Caco-2 (cell line): Measurements from ENCODE around the gene EIF5AL1. TPM values are rescaled to one million over a fixed set of nuclear protein-coding genes. Genes with fewer than 3 reads are reported as not detected.
"Not testable (repeated sequence)": the region's sequence is repeated elsewhere in the genome, so short reads cannot be mapped to it uniquely, and the experiment has no call there.

ENCODE experiments used
- BruUV-seq: library from RNA; stranded (reverse); fragments of 400-500 nt; replicated peaks from 2 replicates; lab custom pipeline; 2021; lab: Mats Ljungman, UMichigan
- CTCF ChIA-PET: fragments of 300-600 bp; sonication (Branson Sonifier 250); formaldehyde crosslinking; loops from one replicate; lab custom pipeline; 2022; ENCODE audit warnings: antibody characterized with exemption; lab: Charles Lee
- POLR2A ChIA-PET: fragments of 300-600 bp; sonication (Branson Sonifier 250); formaldehyde crosslinking; loops from one replicate; lab custom pipeline; 2022; ENCODE audit warnings: antibody characterized with exemption; lab: Charles Lee
- DNase-seq, 2 experiments: peaks; one replicate each; pipeline versions ENCODE4 v3.0.0 to v3.0.0-alpha.2; 2020 to 2022
- H3K27me3 ChIP-seq: replicated peaks from 2 replicates; pipeline ENCODE4 v1.6.0; 2011; ENCODE audit warnings: low read length; ENCODE audit not compliant: control insufficient read depth, insufficient read depth
- H3K36me3 ChIP-seq: 2 replicates; pipeline ENCODE4 v1.5.1; 2011; ENCODE audit warnings: low read length; ENCODE audit not compliant: control insufficient read depth, insufficient read depth
- H3K4me1 ChIP-seq: fragments of 250-450 bp; sonication (Bioruptor Pico); 2 replicates; pipeline ENCODE4 v1.5.1; 2020; ENCODE audit warnings: mild to moderate bottlenecking
- H3K4me3 ChIP-seq: 2 replicates; pipeline ENCODE4 v1.5.1; 2011; ENCODE audit warnings: low read depth, mild to moderate bottlenecking, control low read depth, low read length
- H3K9me3 ChIP-seq: fragments of 250-450 bp; sonication (Bioruptor Pico); 2 replicates; pipeline ENCODE4 v1.5.1; 2020; ENCODE audit warnings: mild to moderate bottlenecking, moderate library complexity
- H3K27ac Mint-ChIP-seq: one replicate; pipeline ENCODE4 v1.8.0; 2022; ENCODE audit warnings: mixed read lengths; ENCODE audit not compliant: unreplicated experiment
- H3K27me3 Mint-ChIP-seq: one replicate; pipeline ENCODE4 v1.8.0; 2022; ENCODE audit warnings: mixed read lengths; ENCODE audit not compliant: insufficient read depth, unreplicated experiment
- H3K36me3 Mint-ChIP-seq: one replicate; pipeline ENCODE4 v1.8.0; 2022; ENCODE audit warnings: mild to moderate bottlenecking, mixed read lengths; ENCODE audit not compliant: insufficient read depth, unreplicated experiment
- H3K4me1 Mint-ChIP-seq: one replicate; pipeline ENCODE4 v1.8.0; 2022; ENCODE audit warnings: low read depth, mixed read lengths; ENCODE audit not compliant: unreplicated experiment
- H3K4me3 Mint-ChIP-seq: one replicate; pipeline ENCODE4 v1.8.0; 2022; ENCODE audit warnings: mild to moderate bottlenecking, moderate library complexity, mixed read lengths; ENCODE audit not compliant: unreplicated experiment
- H3K9me3 Mint-ChIP-seq: one replicate; pipeline ENCODE4 v1.8.0; 2022; ENCODE audit warnings: mixed read lengths; ENCODE audit not compliant: unreplicated experiment
- intact Hi-C: fragments of 100-400 bp; cut with micrococcal nuclease; formaldehyde crosslinking; loops from one replicate; pipeline ENCODE4 v1.10.0; 2022; ENCODE audit not compliant: unreplicated experiment
- total RNA-seq: library from RNA; stranded (reverse); gene quantifications from 2 replicates; pipeline ENCODE4 v1.2.3, GENCODE V29; 2022

The EIF5AL1 gene
- total RNA-seq, 1 experiment from 2014 or later = 0.93 TPM

DNA sequence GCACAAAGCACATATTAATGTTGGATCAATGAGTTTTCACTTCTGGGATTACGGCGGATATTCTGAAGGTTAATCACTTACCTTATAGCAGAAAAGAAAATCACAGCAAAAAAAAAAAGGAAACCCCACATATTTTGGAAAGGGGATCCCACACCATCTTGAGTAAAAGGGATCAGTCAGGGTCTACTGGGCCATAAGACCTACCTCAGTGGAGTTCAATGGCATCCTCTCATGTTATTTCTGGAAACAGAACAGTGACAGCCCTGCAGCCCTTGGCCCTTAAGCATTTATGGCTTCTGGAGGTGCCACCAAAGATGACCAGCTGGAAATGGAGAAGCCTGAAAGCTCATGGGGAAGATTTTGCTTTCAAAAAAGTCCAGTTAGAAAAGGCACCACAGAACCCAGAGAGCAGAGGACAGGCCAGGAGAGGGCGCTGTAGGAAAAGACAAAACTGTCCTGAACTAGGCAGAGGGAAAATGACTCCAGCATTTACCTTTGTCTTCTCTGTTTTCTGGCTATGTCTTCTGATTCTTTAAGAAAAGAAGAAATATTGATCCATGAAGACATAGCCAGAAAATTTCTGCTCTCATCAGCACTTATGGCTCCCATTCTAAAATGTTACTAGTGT is 2.9 kb upstream of the EIF5AL1 start:
- POLR2A ChIA-PET, H3K4me3 Mint-ChIP-seq, H3K27ac Mint-ChIP-seq, H3K4me3 ChIP-seq, H3K36me3 Mint-ChIP-seq, H3K4me1 Mint-ChIP-seq, H3K4me1 ChIP-seq, H3K27me3 ChIP-seq, DNase-seq, H3K9me3 ChIP-seq, CTCF ChIA-PET, BruUV-seq, H3K36me3 ChIP-seq, H3K9me3 Mint-ChIP-seq: not testable (repeated sequence)
- intact Hi-C loops = loop anchor here (10.0 kb wide), 1 partner anchor 635 kb away; no protein-coding TSS in a partner anchor
- peaks cover 18% of the 10 kb centered on the region for H3K27me3 Mint-ChIP-seq

GRCh38 chr10:79509934-79510508 is 2.3 kb upstream of the EIF5AL1 start:
- H3K27ac Mint-ChIP-seq, H3K4me3 ChIP-seq, H3K9me3 Mint-ChIP-seq, H3K9me3 ChIP-seq, H3K36me3 Mint-ChIP-seq, H3K36me3 ChIP-seq, H3K27me3 ChIP-seq, H3K4me3 Mint-ChIP-seq, CTCF ChIA-PET, H3K4me1 Mint-ChIP-seq, BruUV-seq, DNase-seq, H3K4me1 ChIP-seq, POLR2A ChIA-PET: not testable (repeated sequence)
- intact Hi-C loops = loop anchor here (10.0 kb wide), 1 partner anchor 635 kb away; no protein-coding TSS in a partner anchor
- peaks cover 18% of the 10 kb centered on the region for H3K27me3 Mint-ChIP-seq

DNA sequence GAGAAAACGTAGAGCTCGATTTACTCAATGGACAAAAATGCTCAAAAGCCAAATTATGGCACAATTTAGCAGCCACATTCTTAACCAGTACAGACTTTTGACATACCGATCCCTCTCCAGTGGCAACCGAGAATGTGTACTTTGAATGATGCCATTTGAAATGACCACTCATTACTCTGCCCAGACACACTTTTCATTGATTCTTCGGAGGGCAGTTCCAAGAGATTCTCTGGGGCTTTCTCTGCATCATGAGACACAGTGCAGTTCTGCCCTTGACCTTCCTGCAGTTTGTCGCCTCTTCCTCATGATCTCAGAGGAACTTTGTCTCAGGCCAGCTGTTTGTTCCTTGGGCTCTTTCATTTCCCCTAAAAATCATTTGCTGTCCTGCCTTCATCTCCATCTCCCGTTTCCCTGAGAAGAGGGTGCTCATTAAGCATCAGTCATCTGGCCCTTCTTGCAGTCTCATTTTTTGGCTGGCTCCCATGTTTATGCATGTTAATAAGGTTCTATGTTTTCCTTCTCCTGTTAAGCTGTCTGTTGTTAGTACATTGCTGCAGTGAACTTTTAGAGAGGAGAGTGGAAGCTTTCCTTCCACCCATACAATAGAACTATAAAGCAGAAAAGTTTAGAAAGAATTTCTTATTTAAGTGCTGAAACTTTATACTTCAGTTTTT is 4.3 kb downstream of the EIF5AL1 start:
- H3K4me3 ChIP-seq, H3K36me3 ChIP-seq, H3K27me3 Mint-ChIP-seq, DNase-seq, CTCF ChIA-PET, H3K4me1 Mint-ChIP-seq, H3K27me3 ChIP-seq, H3K27ac Mint-ChIP-seq, H3K36me3 Mint-ChIP-seq, H3K4me1 ChIP-seq, H3K4me3 Mint-ChIP-seq, BruUV-seq, POLR2A ChIA-PET, intact Hi-C loops, H3K9me3 ChIP-seq, H3K9me3 Mint-ChIP-seq: not testable (repeated sequence)

- BruUV-seq, DNase-seq, H3K9me3 Mint-ChIP-seq, POLR2A ChIA-PET, H3K27ac Mint-ChIP-seq, H3K36me3 ChIP-seq, H3K27me3 ChIP-seq, H3K36me3 Mint-ChIP-seq, H3K9me3 ChIP-seq, H3K27me3 Mint-ChIP-seq, H3K4me1 ChIP-seq, H3K4me3 Mint-ChIP-seq, CTCF ChIA-PET, H3K4me1 Mint-ChIP-seq, intact Hi-C loops, H3K4me3 ChIP-seq: not testable (repeated sequence)
These were observed 5.2 kb downstream of the EIF5AL1 start for GRCh38 chr10:79517567-79517966.

- H3K27ac Mint-ChIP-seq, POLR2A ChIA-PET, H3K27me3 ChIP-seq, CTCF ChIA-PET, H3K9me3 ChIP-seq, BruUV-seq, H3K36me3 ChIP-seq, intact Hi-C loops, H3K4me1 ChIP-seq, H3K4me3 ChIP-seq, H3K4me1 Mint-ChIP-seq, H3K9me3 Mint-ChIP-seq, H3K36me3 Mint-ChIP-seq, H3K4me3 Mint-ChIP-seq, DNase-seq, H3K27me3 Mint-ChIP-seq: not testable (repeated sequence)
These were observed 9.4 kb downstream of the EIF5AL1 start for GRCh38 chr10:79521751-79522150.

DNA sequence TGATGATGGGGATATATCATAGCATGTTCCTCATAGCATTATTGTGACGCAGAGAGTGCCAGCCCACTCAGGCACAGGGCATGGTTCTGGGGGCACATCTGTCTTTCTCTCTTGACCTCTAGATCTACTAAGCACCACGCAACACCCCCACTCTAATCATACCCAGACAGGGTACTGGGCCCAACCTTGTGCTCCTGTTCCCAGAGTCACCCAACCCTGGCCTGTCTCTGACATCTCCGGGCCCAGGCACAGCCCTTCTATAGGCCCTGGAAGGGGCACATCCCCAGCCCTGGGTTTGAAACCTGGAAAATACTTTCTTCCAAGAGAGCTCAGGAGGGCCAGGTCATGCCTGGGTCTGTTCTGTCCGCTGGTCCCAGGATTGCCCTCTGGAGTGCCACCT is 10.1 kb downstream of the EIF5AL1 start:
- H3K27ac Mint-ChIP-seq, POLR2A ChIA-PET, H3K36me3 ChIP-seq, H3K9me3 ChIP-seq, H3K9me3 Mint-ChIP-seq, H3K27me3 ChIP-seq, DNase-seq, H3K36me3 Mint-ChIP-seq, CTCF ChIA-PET, H3K4me3 ChIP-seq, H3K27me3 Mint-ChIP-seq, H3K4me3 Mint-ChIP-seq, H3K4me1 Mint-ChIP-seq, BruUV-seq, H3K4me1 ChIP-seq, intact Hi-C loops: not testable (repeated sequence)
